GM06990 (cell line): Measurements from ENCODE around the gene GPR22.

ENCODE experiments used
- DNase-seq: peaks from one replicate; pipeline ENCODE4 v3.0.0-alpha.2; 2011; ENCODE audit not compliant: insufficient read length; ENCODE audit errors: extremely low read depth
- H3K27me3 ChIP-seq: replicated peaks from 2 replicates; pipeline ENCODE4 v1.6.0; 2011; ENCODE audit warnings: low read length; ENCODE audit not compliant: control insufficient read depth, insufficient read depth
- H3K36me3 ChIP-seq: 2 replicates; pipeline ENCODE4 v1.5.1; 2011; ENCODE audit warnings: low read length; ENCODE audit not compliant: control insufficient read depth, insufficient read depth
- H3K4me3 ChIP-seq: replicated peaks from 2 replicates; pipeline ENCODE4 v1.5.1; 2011; ENCODE audit warnings: low read depth, mild to moderate bottlenecking, control low read depth, low read length
- CTCF ChIP-seq: IDR thresholded peaks from 2 replicates; pipeline ENCODE4 v1.5.1; 2011; ENCODE audit warnings: low read length, control low read depth, mild to moderate bottlenecking, inconsistent platforms; ENCODE audit not compliant: insufficient read depth, poor library complexity, severe bottlenecking

The GPR22 gene

GRCh38 chr7:107494884-107495283 is 25.0 kb downstream of the GPR22 start:
- Histone ChIP-seq H3K27me3 (no peaks in the 10 kb centered on the region), H3K36me3 (peaks cover 1% of the 10 kb centered on the region; the same call in 1 of the 2 replicates), H3K4me3 (no peak overlapping the region)
- TF ChIP-seq CTCF, result no peak
- DNase-seq, result no peak

GRCh38 chr7:107495516-107495915 is 25.7 kb downstream of the GPR22 start:
- DNase-seq, result no peak
- no peaks in the 10 kb centered on the region for H3K27me3 ChIP-seq
- H3K4me3 ChIP-seq, result no peak overlapping the region
- peaks cover 1% of the 10 kb centered on the region; the same call in 1 of the 2 replicates for H3K36me3 ChIP-seq
- TF ChIP-seq CTCF, result no peak

GRCh38 chr7:107499731-107500130 is 29.9 kb downstream of the GPR22 start:
- DNase-seq, result no peak
- no peaks in the 10 kb centered on the region for H3K36me3 ChIP-seq

GRCh38 chr7:107501593-107501992 is 31.7 kb downstream of the GPR22 start:
- Histone ChIP-seq H3K27me3 (no peaks in the 10 kb centered on the region), H3K4me3 (no peak overlapping the region), H3K36me3 (no peaks in the 10 kb centered on the region; the same call in 1 of the 2 replicates)
- no peak for DNase-seq
- TF ChIP-seq CTCF, result peak; percentile 50

More at GRCh38 chr7:107499731-107500130, 29.9 kb downstream of the GPR22 start:
- H3K27me3 ChIP-seq, result no peaks in the 10 kb centered on the region
- no peak for TF ChIP-seq CTCF
- H3K4me3 ChIP-seq, result no peak overlapping the region

- no peak for DNase-seq
- Histone ChIP-seq H3K27me3 (no peaks in the 10 kb centered on the region), H3K4me3 (no peak overlapping the region), H3K36me3 (no peaks in the 10 kb centered on the region; the same call in 1 of the 2 replicates)
- TF ChIP-seq CTCF, result no peak
These were observed 32.3 kb downstream of the GPR22 start for GRCh38 chr7:107502154-107502553.

- Histone ChIP-seq H3K4me3 (no peak overlapping the region), H3K27me3 (no peaks in the 10 kb centered on the region), H3K36me3 (no peaks in the 10 kb centered on the region; the same call in 1 of the 2 replicates)
- no peak for TF ChIP-seq CTCF
- DNase-seq, result no peak
These were observed 32.9 kb downstream of the GPR22 start for GRCh38 chr7:107502797-107503196.
